ENCODE results near the gene AK5.
A peak's percentile ranks its signal among the peaks of the same experiment; 100 is the strongest.

Gene AK5, protein sequence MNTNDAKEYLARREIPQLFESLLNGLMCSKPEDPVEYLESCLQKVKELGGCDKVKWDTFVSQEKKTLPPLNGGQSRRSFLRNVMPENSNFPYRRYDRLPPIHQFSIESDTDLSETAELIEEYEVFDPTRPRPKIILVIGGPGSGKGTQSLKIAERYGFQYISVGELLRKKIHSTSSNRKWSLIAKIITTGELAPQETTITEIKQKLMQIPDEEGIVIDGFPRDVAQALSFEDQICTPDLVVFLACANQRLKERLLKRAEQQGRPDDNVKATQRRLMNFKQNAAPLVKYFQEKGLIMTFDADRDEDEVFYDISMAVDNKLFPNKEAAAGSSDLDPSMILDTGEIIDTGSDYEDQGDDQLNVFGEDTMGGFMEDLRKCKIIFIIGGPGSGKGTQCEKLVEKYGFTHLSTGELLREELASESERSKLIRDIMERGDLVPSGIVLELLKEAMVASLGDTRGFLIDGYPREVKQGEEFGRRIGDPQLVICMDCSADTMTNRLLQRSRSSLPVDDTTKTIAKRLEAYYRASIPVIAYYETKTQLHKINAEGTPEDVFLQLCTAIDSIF

DNA sequence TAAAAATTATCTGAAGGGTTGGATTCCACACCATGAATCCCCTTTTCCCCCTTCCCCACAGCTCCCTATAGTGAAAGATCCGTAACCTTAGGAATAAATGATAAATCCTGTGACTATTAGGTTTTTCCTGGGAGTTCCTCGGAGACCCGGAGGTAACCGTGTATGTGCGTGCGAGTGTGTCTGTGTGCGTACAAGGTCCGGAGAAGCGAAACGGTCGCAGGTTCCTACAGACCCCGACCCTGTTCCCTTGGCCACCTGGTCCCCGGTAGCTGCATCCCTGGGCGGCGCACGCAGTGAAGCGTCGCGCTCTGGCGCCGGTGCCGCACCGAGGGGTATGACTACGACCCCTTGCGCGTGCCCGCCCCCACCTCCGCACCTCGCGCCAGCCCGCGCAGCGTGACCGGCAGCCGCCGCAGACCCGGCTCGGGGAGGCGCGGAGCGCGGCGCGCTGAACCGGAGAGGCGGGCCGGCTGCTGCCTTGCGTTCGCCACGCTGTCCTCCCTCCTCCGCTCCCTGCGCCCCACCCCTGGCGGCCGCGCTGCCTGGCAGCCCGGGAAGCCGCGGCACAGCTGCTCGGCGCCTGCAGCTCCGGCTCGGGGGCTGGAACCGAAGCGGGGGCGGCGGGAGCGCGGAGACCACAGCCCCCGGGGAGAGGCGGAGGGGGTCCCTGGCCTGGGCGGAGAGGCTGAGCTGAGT is at the start of gene AK5:
TSS of gene AK5 (plus strand) at position 529 of the 696 bp plus-strand sequence. CDS start 295 bp downstream, outside the sequence.
- peak; percentile 42 for DNase-seq

DNA sequence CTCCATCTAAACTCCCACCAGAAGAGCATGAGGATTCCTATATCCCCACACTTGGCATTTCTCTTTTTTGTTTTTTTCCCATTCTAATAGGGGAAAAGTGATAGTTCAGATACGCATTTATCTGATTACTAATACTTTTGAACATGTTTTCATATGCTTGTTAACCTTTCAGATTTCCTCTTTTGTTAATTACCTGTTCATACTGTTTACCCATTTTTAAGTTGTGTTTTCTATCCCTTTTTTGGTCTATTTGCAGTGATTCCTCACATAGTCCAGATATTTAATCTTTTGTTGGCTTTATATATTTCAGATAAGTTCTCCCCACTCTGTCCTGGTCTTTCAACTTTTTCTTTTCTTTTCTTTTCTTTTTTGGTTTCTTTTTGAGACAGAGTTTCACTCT is 49.0 kb upstream of the AK5 start:
- no peak for DNase-seq

DNA sequence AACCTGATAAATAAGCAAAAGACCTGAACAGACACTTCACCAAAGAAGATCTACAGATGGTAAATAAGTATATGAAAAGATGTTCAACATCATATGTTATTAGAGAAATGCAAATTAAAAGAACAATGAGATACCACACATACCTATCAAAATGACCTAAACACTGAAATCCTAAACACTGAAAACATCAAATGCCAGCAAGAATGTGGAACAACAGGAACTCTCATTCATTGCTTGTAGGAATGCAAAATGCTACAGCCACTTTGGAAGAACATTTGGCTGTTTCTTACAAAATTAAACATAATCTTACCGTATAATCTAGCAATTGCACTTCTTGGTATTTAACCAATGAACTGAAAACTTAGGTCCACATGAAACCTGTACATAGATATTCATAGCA is 47.7 kb upstream of the AK5 start:
- DNase-seq, result no peak

DNA sequence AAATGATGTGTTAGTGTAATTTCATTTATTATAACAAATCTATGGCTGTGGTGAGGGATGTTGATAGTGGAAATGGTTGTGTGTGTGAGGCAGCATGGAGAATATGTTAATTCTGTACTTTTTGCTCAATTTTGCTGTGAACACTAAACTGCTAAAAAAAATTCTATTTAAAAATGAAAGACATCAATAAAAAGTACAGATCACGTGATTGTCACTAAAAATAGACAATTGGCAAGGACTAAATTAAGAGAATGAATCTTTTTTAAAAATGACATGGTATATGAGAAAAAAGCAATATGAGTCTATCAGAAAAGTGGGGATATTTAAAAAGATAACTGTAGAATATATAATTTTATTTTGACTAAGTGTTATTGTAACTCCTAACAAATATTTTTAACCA is 46.9 kb upstream of the AK5 start:
- no peak for DNase-seq

DNA sequence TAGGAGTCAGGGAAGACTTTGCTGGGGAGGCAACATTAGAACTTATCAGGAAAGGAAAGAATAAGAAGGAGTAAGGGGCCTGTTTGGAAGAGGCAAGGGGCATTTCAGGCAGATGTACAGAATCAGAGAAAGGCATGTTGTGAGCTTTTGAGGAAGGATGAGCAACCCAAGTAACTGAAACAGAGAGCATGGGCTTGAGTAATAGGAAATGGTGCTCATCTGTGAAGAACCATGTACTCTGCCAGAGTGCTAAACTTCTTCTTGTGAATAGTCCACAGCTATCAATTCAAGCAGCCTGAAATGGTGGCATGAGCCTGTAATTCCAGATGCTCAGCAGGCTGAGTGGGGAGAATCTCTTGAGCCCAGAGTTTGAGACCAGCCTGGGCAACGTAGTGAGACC is 43.4 kb upstream of the AK5 start:
- DNase-seq, result no peak

DNA sequence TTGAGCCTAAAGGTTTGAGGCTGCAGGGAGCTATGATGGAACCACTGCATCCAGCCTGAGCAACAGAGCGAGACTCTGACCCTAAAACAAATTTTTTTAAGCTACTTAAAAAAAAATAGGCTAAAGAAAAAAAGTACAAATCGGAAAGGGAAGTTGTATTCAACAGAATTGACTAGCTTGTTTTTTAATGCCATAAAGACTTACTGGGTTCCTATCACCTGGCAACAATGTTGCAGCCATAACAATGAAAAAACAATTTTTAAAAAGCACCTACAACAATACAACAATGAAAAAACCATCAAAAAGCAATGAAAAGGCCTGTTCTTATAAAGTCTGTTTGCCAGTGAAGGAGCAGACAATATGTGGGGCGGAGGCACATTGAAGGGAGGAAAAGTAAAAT is 42.5 kb upstream of the AK5 start:
- DNase-seq, result no peak

DNA sequence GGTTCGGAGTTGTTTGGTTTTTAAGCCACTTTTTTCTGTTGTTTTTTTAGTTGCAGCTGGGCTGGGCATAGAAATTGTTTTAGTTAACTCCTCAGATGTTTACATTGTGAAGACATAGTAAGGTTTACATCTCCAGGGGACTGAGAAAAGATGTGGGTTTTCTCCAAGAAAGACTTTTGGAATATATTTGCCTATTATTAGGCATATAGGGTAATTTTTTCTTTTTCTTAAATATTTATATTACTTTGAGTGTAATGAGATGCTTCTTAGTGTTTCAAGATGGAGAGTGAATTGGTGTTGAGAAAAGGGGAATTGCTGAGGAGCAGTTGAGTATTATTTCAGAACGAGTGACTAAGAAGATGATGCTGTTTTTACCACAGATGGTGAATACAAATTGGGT is 36.0 kb upstream of the AK5 start:
- DNase-seq, result no peak

DNA sequence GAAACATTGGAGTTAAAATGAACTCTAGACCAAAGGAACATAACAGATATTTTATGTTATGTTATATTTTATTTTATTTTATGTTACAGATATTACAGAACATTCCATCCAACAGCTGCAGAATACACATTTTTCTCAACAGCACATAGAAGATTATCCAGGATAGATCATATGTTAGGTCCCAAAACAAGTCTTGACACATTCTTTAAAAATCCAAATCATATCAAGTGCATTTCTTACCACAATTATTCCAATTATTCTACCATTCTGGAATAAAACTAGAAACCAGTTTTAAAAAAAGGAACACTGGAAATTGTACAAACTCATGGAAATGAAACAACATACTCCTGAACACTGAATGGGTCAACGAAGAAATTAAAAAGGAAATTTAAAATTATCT is 31.7 kb upstream of the AK5 start:
- no peak for DNase-seq

DNA sequence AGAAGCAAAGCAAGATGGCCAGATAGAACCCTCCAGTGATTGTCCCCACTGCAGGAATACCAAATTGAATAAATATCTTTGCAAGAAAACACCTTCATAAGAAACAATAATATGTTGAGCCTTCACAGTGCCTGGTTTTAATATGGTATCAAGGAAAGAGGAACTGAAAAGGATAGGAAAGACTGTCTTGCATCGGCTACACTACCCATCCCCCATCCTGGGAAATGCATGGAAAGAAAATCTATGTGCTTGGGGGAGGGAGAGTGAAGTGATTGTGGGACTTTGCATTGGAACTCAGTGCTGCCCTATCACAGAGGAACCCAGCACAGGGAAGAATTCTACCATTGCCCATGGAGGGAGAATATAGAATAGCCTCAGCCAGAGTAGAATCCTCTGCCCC is 28.6 kb upstream of the AK5 start:
- DNase-seq, result no peak

DNA sequence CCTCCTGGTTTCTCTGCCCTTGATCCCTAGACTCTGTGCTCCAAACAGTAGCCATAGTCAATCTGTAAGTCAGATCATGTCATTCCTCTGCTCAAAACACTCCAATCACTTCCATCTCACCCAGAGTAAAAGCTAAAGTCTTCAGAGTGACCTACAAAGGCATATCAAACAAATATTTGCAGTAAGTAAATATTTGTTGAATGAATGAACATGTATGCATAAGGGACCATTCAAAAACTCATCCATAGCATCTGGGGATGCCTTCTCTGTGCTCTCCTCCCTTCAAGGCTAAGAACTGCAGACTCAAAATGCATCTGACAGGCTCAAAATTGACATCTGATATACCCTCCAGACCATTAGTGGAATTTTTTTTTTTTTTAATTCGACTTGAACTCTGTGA is 18.1 kb upstream of the AK5 start:
- DNase-seq, result no peak

DNA sequence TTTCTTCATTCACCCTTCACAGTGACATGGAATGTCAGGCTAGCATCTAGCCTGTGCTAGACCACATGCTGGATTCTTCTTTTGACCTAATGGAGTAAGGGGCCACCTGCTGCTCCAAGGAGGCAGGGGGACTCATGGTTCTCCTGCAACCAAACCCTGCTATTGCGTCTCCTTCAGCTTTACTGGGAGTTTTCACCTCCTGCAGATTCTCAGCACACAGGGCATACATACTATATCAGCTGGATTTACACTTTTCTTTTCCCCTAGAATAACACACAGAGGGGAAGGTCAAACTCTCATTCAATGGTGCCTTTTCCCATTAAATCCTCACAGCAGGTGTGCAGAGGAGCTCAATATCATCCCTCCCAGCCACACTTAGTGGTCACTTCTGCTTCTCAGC is 16.6 kb upstream of the AK5 start:
- no peak for DNase-seq

DNA sequence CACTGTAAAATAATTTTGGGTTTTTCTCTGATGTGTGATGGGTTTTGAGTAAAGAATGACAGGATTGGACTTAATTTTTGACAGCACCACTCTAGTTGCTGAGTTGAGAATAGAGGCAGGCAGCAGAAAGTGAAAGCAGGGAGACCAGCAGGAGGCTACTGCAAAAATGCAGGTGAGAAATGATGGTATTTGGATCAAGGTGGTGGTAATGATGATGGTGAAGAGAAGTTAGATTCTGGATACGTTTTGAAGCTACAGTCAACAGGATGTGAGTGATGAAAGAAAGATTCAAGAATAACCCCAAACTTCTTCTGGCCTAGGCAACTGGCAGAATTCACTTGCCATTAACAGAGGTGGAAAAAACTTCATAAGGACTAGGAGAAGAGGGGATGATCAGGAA is 14.8 kb upstream of the AK5 start:
- DNase-seq, result no peak

DNA sequence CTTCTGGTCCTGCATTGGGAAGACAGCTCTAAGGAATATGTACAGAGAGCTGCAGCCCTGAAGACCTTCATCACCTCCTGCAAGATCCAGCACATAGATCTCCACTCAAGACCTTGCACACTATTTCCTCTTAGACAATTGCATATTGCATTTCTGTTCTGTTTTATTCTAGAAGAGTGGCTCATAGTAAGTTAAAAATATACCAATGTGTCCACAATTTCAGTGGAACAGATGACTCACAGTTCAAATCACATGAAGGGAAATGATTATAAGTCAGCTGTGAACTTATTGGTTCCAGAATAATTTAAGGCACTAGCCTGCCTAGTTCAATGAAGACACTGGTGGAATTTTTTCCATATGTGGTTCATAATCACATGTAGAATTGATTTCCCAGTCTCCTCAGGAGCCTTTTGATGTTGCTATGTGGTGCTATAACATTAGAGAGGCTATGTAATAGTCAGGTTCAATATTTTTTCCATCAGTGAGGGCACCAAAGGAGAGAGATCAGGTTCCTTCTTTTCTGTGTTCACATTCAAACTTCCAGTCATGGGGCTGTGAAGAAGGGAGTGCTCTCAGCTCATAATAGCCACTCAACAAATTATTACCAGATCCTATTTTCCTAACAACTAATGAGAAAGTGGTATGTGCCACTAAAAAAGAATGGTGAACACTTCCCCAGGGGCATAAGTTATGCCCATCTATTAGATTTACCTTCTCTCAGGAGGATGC is 9.8 kb upstream of the AK5 start:
- DNase-seq, result no peak

DNA sequence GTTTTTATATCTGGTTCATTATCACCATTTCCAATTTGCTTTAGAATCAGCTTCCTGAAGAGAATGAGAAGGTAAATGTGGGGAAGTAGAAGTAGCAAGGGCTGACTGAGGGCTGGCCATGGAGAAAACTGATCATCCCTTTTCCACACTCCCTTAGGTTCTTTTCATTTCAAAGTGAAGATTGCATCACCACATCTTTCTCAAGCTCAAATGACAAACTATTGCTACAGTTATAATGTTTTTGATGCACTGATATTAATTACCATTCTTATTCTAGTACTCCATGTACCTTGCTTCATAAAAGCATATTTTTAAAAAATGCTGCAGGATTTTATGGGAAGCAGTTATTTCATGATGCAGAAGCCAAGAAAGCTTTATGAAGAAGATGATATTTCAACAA is 7.9 kb upstream of the AK5 start:
- DNase-seq, result no peak

DNA sequence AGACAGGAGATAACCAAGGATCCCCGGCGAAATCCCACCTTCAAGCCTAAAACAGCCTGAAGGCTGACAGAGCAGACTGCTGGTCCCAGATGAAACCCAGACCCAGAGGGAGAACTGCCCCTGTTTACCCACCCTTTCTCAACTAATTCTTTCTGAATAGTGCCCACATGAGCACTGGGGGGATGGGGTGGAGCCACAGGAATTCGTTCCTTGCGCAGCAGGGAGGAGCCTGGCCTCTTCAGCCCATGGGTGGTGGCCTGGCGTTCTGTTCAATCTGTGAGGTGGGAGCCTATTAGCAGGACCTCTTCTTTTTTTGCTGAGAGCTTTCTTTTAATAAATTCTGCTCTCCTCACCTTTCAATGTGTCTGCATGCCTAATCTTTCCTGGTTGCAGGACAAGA is 6.6 kb upstream of the AK5 start:
- no peak for DNase-seq

DNA sequence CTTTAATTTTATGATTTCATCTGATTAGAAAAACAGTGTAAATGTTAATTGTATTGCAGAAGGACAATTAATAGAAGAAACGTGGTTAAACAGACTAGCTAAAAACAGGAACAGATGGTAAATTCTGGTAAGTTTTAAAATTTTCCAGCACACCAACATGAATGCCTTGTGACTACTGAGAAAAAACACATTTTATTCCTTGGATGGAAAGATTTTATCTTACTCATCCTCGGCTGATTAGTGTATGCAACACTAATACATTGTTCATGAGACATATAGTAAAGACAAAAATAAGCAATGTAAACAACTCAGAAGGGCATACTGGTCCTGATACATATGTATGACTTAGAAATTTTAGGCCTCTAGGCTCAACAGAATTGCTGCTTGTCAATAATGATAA is 4.9 kb upstream of the AK5 start:
- DNase-seq, result no peak

DNA sequence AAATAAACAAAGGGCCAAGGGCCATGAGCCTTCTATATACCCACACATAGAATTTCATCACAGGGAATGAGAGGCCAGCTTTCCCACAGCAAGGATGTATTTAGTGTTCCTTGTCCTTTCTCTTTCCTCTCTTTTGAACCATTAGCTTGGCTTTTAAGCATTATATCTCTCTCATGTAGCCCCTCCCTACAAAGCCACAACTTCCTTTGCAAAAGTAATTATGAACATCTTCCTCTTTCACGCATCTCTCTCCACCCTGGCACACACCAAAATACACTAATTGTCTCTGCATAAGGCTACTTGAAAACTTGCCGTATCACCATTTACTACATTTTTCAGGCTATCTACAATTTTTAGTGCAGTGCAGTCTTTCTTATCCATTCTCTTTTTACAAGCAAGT is 1.9 kb upstream of the AK5 start:
- no peak for DNase-seq

DNA sequence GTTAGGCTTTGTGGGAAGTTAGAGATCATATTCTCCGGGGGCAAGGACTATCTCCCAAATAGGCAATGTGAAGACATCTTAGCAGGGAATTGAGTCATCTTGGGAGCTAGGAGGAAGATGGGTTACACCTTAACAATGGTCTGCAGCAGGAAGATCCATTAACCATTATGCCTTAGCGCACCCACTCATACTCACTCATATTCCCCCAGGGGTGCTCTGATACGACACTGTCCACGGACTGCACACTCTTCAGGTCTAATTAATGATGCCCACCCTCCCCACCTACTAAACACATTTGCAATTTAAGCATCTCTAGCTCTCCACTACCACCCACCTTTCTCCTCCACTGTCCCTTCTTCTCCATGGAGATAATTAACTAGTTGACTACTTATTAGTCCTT is 857 bp upstream of the AK5 start:
- DNase-seq, result no peak

DNA sequence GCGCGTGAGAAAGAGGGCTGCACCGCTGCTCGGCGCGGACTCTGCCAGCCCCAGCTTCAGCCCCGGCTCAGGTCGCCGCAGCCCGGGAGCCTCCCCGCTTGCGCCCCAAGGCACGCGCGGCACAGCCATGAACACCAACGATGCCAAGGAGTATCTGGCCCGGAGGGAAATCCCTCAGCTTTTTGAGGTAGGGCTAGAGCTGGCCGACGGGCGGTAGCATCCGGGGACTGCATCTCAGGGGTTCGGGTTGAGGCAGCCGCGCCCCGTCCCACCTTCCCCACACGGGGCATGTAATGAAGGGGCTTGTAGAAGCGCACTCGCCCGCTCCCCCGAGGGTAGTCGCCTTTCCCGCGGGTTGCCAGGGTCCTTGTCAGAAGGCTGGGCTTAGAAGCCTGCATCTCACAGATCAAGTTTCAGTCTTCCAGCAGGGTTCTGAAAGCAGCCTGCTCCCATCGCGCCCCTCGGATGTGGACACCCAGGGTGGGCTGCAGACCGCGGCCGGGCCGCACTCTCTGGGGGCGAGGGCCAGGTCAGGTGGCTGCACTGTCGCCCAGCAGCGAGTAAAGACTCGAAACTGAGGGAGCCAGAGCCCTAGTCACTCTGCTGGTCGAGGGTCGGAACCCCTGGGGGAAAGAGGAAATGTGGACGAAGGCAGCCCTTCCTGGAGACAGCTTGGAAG is 507 bp downstream of the AK5 start:
- peak; percentile 43 for DNase-seq

DNA sequence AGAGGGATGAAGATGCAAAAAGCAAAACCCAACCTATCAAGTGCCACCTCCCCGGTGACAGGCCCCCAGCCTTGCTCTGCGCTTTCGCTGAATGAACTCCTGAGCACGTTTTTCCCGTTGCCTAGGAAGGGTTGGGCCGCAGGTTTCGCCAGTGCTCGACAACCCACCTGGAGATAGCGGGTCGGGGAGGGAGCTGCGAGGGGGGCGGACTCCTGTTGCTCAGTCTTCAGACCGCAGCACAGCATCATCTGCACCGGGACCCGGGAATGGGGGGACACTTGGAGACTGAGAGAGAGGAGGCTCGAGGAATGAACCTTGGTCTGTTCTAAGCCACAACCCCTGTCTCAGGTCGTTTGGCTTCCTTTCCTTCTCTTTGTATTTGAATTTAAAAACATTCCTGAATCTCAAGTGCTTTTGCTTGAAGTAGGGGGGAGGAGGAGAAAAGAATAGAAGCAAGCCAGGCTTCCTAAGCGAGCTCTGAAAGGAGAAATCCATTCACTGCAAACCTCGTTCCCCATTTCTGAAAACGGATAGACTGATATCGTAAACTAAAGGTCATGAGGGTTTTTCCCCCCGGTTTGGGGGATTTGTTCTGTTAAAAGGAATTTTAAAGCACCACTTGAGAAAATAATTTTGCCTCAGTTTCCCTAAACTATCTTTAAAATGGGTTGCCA is 1.2 kb downstream of the AK5 start:
- no peak for DNase-seq

DNA sequence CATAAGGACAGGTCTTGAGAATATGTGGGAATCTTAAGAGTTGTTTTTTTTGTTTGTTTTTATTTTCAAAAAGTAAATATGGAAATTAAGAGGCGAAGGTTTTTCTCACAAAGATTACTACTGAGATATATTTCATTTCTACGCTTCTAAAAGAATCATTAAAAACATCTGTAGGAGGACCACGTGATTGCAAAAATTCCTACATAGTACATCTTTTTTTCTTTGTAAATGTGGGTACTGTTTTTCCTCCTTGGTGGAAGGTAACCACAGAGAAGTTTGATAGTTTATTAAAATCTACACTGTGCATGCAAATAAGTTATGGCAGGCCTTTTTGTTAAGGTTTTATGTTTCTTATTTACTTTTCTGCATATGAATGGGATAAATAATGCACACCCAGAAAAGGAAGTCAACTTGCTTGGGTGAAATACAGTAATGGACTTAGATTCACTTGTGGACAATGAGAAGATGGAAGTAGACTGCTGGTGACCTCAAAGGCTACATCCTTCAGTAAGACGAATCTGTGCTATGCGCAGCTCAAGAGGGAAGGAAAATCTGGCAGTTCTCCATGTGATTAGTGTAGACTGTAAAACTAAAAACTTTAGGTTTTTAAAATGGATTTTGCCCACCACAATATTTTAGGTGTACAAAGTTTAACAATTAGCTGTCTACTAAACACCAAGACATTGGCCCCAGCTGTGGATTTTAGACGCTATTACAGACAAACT is 2.0 kb downstream of the AK5 start:
- no peak for DNase-seq

DNA sequence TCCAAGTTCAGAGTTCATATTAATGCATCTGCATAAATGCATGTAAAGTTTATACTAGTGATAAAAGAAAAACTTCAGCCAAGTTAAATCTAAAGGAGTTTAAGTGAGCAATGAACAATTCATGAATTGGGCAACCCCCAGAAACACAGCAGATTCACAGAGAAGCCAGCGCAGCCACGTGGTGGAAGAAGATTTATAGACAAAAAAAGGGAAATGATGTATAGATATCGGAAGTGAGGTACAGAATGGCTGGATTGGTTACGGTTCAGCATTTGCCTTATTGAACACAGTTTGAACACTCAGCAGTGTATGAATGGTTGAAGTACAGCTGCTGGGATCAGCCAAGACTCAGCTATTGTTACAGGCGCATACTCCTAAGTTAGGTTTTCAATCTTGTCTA is 5.7 kb downstream of the AK5 start:
- no peak for DNase-seq

Measured in NCI-H2227 treated with DMSO at 0.1 percent for 48 hours (cell line).